ENCODE data around the gene NUDT3. TPM values are rescaled to one million over a fixed set of nuclear protein-coding genes. Genes with fewer than 3 reads are reported as not detected.
A peak's percentile ranks its signal among the peaks of the same experiment; 100 is the strongest.

Gene NUDT3
- total and polyA plus RNA-seq, 9 of the 15 experiments (the other 6 are each of a cell fraction or from before 2014, with no cell fraction given) = 5.4 to 81.2 (median 56.4) TPM

DNA sequence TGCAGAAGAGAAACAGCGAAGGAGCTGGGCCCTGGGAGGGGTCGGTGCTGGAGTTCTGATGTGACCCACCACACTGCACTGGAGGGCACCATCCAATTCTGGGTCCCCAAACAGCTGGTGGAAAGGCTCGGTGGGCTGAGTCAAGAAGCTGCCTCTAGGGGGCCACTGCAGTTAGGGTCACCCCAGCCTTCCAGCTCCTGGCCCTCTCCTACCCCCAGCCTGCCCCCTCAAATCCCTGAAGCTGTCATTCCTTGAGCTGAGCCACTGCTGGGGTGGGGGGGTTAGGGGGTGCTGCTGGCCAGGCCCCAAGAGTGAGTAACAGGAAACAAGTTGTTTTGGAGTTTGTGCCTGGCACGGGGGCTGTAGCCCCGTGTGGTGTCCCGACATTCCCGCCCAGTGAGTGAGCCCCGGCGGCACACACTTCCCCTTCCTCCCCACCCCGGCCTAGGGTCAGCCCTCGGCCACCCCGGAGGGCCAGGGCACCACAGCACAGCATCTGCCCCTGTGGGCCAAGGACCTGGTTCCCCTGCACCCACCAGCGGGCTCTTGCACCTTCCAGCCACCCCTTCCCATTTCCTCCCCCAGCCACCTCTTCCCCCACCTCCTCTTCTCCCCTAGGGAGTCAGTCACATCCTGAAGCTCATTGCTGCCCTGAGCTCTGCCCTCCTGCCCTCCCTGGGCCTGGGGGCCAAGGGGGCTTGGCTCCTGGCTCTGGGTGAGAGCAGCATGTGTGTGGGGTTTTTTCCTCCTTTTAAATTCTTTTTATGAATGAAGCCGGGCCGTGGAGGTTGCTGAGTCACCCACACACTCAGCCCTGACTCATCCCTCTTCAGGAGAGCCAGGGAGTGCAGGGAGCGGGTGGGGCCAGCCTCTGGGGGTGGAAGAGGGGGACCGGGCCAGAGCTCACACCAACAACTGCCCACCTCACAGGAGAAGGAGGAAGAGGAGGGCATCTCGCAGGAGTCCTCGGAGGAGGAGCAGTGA, 148.3 kb downstream of the NUDT3 start (continued):
- peak; percentile 15 for TF ChIP-seq ARHGAP35 (IDR thresholded peaks at IDR 0.05; ENCODE audit: partially characterized antibody)
- TF ChIP-seq NR4A1 (CRISPR knock-in tag; IDR thresholded peaks at IDR 0.05) = no peak
- TF ChIP-seq NR4A1 (tag; IDR thresholded peaks at IDR 0.05) = 0 out of 2 replicates have a peak, but pooled peaks have one; percentile 53
- TF ChIP-seq GABPB1 (CRISPR knock-in tag; IDR thresholded peaks at IDR 0.05) = no peak
- no peak for TF ChIP-seq ZNF354B (CRISPR knock-in tag; IDR thresholded peaks at IDR 0.05)
- TF ChIP-seq HEY1 (CRISPR knock-in tag; IDR thresholded peaks at IDR 0.05; ENCODE audit: borderline replicate concordance) = no peak
- TF ChIP-seq, protein P1, sequence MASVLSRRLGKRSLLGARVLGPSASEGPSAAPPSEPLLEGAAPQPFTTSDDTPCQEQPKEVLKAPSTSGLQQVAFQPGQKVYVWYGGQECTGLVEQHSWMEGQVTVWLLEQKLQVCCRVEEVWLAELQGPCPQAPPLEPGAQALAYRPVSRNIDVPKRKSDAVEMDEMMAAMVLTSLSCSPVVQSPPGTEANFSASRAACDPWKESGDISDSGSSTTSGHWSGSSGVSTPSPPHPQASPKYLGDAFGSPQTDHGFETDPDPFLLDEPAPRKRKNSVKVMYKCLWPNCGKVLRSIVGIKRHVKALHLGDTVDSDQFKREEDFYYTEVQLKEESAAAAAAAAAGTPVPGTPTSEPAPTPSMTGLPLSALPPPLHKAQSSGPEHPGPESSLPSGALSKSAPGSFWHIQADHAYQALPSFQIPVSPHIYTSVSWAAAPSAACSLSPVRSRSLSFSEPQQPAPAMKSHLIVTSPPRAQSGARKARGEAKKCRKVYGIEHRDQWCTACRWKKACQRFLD (CRISPR knock-in tag; IDR thresholded peaks at IDR 0.05) = peak; percentile 60; the same call in 1 of the 2 replicates
- TF ChIP-seq ZNF165 (CRISPR knock-in tag; IDR thresholded peaks at IDR 0.05; ENCODE audit: borderline replicate concordance) = peak; percentile 51; the same call in 1 of the 2 replicates
- no peak for TF ChIP-seq EWSR1 (IDR thresholded peaks at IDR 0.05; ENCODE audit: borderline replicate concordance, low read depth, partially characterized antibody)
- TF ChIP-seq, protein P2, sequence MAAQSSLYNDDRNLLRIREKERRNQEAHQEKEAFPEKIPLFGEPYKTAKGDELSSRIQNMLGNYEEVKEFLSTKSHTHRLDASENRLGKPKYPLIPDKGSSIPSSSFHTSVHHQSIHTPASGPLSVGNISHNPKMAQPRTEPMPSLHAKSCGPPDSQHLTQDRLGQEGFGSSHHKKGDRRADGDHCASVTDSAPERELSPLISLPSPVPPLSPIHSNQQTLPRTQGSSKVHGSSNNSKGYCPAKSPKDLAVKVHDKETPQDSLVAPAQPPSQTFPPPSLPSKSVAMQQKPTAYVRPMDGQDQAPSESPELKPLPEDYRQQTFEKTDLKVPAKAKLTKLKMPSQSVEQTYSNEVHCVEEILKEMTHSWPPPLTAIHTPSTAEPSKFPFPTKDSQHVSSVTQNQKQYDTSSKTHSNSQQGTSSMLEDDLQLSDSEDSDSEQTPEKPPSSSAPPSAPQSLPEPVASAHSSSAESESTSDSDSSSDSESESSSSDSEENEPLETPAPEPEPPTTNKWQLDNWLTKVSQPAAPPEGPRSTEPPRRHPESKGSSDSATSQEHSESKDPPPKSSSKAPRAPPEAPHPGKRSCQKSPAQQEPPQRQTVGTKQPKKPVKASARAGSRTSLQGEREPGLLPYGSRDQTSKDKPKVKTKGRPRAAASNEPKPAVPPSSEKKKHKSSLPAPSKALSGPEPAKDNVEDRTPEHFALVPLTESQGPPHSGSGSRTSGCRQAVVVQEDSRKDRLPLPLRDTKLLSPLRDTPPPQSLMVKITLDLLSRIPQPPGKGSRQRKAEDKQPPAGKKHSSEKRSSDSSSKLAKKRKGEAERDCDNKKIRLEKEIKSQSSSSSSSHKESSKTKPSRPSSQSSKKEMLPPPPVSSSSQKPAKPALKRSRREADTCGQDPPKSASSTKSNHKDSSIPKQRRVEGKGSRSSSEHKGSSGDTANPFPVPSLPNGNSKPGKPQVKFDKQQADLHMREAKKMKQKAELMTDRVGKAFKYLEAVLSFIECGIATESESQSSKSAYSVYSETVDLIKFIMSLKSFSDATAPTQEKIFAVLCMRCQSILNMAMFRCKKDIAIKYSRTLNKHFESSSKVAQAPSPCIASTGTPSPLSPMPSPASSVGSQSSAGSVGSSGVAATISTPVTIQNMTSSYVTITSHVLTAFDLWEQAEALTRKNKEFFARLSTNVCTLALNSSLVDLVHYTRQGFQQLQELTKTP (IDR thresholded peaks at IDR 0.05; ENCODE audit: low read depth in 1 of 2, partially characterized antibody in 2 of 2) = peak in 1 of 2 experiments; percentile 36
- no peak for TF ChIP-seq PHB (CRISPR knock-in tag; IDR thresholded peaks at IDR 0.05)
- no peak for TF ChIP-seq ELF1 (tag; IDR thresholded peaks at IDR 0.05)
- TF ChIP-seq FOXK1 (CRISPR knock-in tag; IDR thresholded peaks at IDR 0.05; ENCODE audit: borderline replicate concordance) = peak; percentile 43; the same call in 1 of the 2 replicates
- TF ChIP-seq MBD2 (IDR thresholded peaks at IDR 0.05; ENCODE audit: borderline replicate concordance, low read depth) = peak; percentile 8; the same call in 1 of the 2 replicates
- peak; percentile 52 for TF ChIP-seq DACH1 (IDR thresholded peaks at IDR 0.05; ENCODE audit: partially characterized antibody)
- TF ChIP-seq HDGF (IDR thresholded peaks at IDR 0.05) = no peak
- 0 out of 2 replicates have a peak, but pooled peaks have one; percentile 18 for TF ChIP-seq SAFB (IDR thresholded peaks at IDR 0.05; ENCODE audit: borderline replicate concordance, low read depth, low read length)
- TF ChIP-seq HMGN3 (IDR thresholded peaks at IDR 0.05; ENCODE audit: borderline replicate concordance, extremely low read depth, insufficient read length, low read depth, low read length) = peak; percentile 40
- TF ChIP-seq FIP1L1 (IDR thresholded peaks at IDR 0.05; ENCODE audit: low read depth, low read length, poor library complexity, severe bottlenecking) = no peak
- no peak for TF ChIP-seq ELF2 (CRISPR knock-in tag; IDR thresholded peaks at IDR 0.05)
- TF ChIP-seq ARID1B (IDR thresholded peaks at IDR 0.05) = peak; percentile 91
- 0 out of 2 replicates have a peak, but pooled peaks have one; percentile 34 for TF ChIP-seq SMAD3 (CRISPR knock-in tag; conservative IDR thresholded peaks at IDR 0.05)
- peak; percentile 18; the same call in 1 of the 2 replicates for TF ChIP-seq NCOR1 (IDR thresholded peaks at IDR 0.05)
- no peak for TF ChIP-seq HIVEP1 (CRISPR knock-in tag; IDR thresholded peaks at IDR 0.05)
